Activated T-helper 2 cell treated with anti-CD3 and anti-CD28 coated beads, Interferon-gamma antibody, Interleukin-2, Interleukin-4, amounts not matched to agents 10 μg/mL and 5 μg/mL and 100 μg/mL, durations not matched to agents 14 hours and 24 hours and 36 hours (primary cell): ENCODE measurements around the gene SUN1. TPM values are rescaled to one million over a fixed set of nuclear protein-coding genes. Genes with fewer than 3 reads are reported as not detected.
A peak's percentile ranks its signal among the peaks of the same experiment; 100 is the strongest.

ENCODE experiments used
- DNase-seq: peaks from one replicate; pipeline ENCODE4 v3.0.0; 2021; ENCODE audit warnings: low spot score
- H3K27ac Mint-ChIP-seq: one replicate; pipeline ENCODE4 v1.8.0; 2021; ENCODE audit warnings: mixed read lengths
- H3K27me3 Mint-ChIP-seq: one replicate; pipeline ENCODE4 v1.8.0; 2021; ENCODE audit warnings: low read depth, mixed read lengths
- H3K36me3 Mint-ChIP-seq: one replicate; pipeline ENCODE4 v1.8.0; 2021; ENCODE audit warnings: low read depth, mixed read lengths
- H3K4me1 Mint-ChIP-seq: one replicate; pipeline ENCODE4 v1.8.0; 2021; ENCODE audit warnings: low read depth, mixed read lengths
- H3K4me3 Mint-ChIP-seq: one replicate; pipeline ENCODE4 v1.8.0; 2021; ENCODE audit warnings: low read depth, mild to moderate bottlenecking, moderate library complexity, mixed read lengths
- H3K9me3 Mint-ChIP-seq: one replicate; pipeline ENCODE4 v1.8.0; 2021; ENCODE audit warnings: mixed read lengths
- intact Hi-C: fragments of 100-400 bp; cut with micrococcal nuclease; formaldehyde crosslinking; loops from one replicate; pipeline ENCODE4 v1.15.1; 2023
- total RNA-seq: library from RNA; stranded (reverse); gene quantifications from 2 replicates; pipeline ENCODE4 v1.2.3, GENCODE V29; 2022

The SUN1 gene
- total RNA-seq, 1 donor from 2014 or later, result 87.7 TPM

- H3K27me3 Mint-ChIP-seq, result peaks cover 19% of the 10 kb centered on the region
- peak overlapping the region; percentile 87 for H3K27ac Mint-ChIP-seq
- peak; percentile 22 for DNase-seq
- intact Hi-C loops, result loop anchor here (2.0 to 10.0 kb wide), 4 partner anchors 14 to 202 kb away; partner anchors contain the start of genes DNAAF5, GET4 and PRKAR1B
- peaks cover 46% of the 10 kb centered on the region for H3K4me1 Mint-ChIP-seq
- H3K9me3 Mint-ChIP-seq, result no peaks in the 10 kb centered on the region
- H3K4me3 Mint-ChIP-seq, result peak overlapping the region; percentile 95
- H3K36me3 Mint-ChIP-seq, result peaks cover 27% of the 10 kb centered on the region
Observed at GRCh38 chr7:816751-817671, 15.3 kb upstream of the SUN1 start.

DNA sequence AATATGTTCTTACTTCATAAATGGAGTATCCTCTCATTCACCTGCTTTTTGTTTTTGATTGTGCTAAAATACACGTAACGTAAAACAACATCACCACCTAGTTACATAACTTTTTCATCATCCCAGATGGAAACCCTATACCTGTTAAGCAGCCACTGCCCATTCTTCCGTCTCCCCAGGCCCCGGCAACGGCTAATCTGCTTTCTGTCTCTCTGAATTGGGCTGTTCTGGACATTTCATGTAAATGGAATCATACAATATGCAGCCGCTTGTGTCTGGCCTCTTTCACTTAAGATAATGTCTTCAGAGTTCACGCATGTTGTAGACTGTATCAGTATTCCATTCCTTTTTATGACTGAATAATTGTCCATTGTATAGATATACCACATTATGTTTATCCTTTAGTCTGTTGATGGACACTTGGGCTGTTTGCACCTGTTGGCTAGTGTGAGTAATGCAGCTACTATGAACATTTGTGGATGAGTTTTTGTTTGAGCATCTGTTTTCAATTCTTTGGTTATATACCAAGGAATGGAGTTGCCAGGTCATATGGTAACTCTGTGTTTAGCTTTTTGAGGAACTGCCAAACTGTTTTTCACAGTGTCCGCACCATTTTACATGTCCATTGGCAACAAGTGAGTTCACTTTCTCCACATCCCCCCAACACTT lies 14.1 kb upstream of the SUN1 start:
- Mint-ChIP-seq H3K4me3 (peak overlapping the region; percentile 95), H3K27ac (peak overlapping the region; percentile 87), H3K9me3 (no peaks in the 10 kb centered on the region), H3K4me1 (peaks cover 40% of the 10 kb centered on the region), H3K27me3 (peaks cover 11% of the 10 kb centered on the region), H3K36me3 (peaks cover 36% of the 10 kb centered on the region)
- intact Hi-C loops, result loop anchor here (5.0 to 10.0 kb wide), 3 partner anchors 59 to 203 kb away; partner anchors contain the start of genes DNAAF5, GET4 and PRKAR1B
- no peak for DNase-seq

DNA sequence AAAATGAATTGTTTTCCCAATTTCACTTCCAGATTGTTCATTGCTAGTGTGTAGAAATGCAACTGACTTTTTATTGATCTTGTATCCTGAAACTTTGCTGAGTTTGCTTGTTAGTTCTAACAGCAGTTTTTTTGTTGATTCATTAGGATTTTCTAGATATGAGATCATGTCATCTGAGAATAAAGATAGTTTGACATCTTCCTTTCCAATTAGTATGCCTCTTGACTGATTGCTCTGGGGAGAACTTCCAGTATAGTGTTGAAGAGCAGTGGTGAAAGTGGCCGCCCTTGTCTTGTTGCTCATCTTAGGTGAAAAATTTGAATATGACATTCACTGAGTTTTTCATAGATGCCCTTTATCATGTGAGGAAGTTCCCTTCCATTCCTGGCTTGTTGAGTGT lies 11.9 kb upstream of the SUN1 start:
- intact Hi-C loops, result loop anchor here (1.0 kb wide), 1 partner anchor 11 kb away; no protein-coding TSS in a partner anchor
- Mint-ChIP-seq H3K4me1 (peaks cover 36% of the 10 kb centered on the region), H3K36me3 (peaks cover 45% of the 10 kb centered on the region), H3K27ac (peak overlapping the region; percentile 11), H3K4me3 (no peak overlapping the region), H3K9me3 (no peaks in the 10 kb centered on the region), H3K27me3 (peaks cover 2% of the 10 kb centered on the region)
- no peak for DNase-seq

GRCh38 chr7:821688-822087 lies 10.6 kb upstream of the SUN1 start:
- DNase-seq, result no peak
- Mint-ChIP-seq H3K27me3 (no peaks in the 10 kb centered on the region), H3K36me3 (peaks cover 47% of the 10 kb centered on the region), H3K4me3 (no peak overlapping the region), H3K4me1 (peaks cover 35% of the 10 kb centered on the region), H3K27ac (no peak overlapping the region), H3K9me3 (no peaks in the 10 kb centered on the region)
- intact Hi-C loops, result no loop called here

GRCh38 chr7:822692-823276 lies 9.5 kb upstream of the SUN1 start:
- Mint-ChIP-seq H3K4me3 (no peak overlapping the region), H3K27me3 (no peaks in the 10 kb centered on the region)
- intact Hi-C loops, result no loop called here

DNA sequence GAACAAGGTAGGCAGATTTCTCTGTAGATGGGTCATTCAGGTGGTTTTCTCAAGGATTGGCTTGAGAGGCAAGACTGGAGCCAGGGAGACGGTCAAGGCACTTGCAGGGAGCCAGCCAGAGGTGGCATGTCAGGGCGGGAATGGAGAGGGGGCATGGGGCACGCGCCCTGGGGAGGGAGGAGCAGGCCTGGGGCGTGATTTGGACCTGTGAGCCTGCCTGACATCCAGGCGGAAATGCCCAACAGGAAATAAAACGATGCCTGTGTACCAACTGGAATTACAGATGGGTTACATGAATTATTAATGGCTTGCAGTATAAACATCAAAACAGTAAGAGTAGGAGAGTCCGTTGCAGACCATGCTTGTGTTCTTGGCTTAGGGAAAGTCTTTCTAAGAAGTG lies 8.6 kb upstream of the SUN1 start:
- Mint-ChIP-seq H3K27me3 (no peaks in the 10 kb centered on the region), H3K9me3 (no peaks in the 10 kb centered on the region), H3K27ac (no peak overlapping the region)

More at GRCh38 chr7:822692-823276, 9.5 kb upstream of the SUN1 start:
- Mint-ChIP-seq H3K9me3 (no peaks in the 10 kb centered on the region), H3K4me1 (peaks cover 30% of the 10 kb centered on the region), H3K36me3 (peaks cover 47% of the 10 kb centered on the region), H3K27ac (no peak overlapping the region)
- DNase-seq, result no peak

DNA sequence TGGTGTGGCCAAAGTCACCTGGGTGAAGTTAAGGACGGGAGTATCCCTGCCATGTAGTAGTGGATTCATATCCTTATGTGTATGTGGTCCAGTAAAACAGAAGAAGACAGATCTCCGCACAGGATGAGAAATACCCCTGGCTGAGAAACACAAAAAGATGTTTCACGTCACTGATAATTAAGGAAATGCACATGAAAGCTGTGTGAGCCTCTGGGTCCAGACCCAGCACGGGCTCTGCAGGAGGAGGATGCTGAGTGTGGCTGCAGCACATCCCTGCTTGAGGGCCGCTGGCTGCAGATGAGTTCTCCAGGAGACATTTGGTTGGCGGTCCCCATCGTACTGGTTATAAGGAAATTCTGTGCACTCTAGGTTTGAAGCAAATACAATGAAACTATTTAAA lies 8.2 kb upstream of the SUN1 start:
- no peaks in the 10 kb centered on the region for H3K27me3 Mint-ChIP-seq
- H3K4me1 Mint-ChIP-seq, result peaks cover 20% of the 10 kb centered on the region
- H3K27ac Mint-ChIP-seq, result no peak overlapping the region
- intact Hi-C loops, result no loop called here
- H3K36me3 Mint-ChIP-seq, result peaks cover 37% of the 10 kb centered on the region
- DNase-seq, result no peak
- H3K9me3 Mint-ChIP-seq, result no peaks in the 10 kb centered on the region
- H3K4me3 Mint-ChIP-seq, result no peak overlapping the region

More for the DNA sequence above, 8.6 kb upstream of the SUN1 start:
- Mint-ChIP-seq H3K36me3 (peaks cover 39% of the 10 kb centered on the region), H3K4me3 (no peak overlapping the region), H3K4me1 (peaks cover 21% of the 10 kb centered on the region)
- intact Hi-C loops, result no loop called here
- DNase-seq, result no peak

DNA sequence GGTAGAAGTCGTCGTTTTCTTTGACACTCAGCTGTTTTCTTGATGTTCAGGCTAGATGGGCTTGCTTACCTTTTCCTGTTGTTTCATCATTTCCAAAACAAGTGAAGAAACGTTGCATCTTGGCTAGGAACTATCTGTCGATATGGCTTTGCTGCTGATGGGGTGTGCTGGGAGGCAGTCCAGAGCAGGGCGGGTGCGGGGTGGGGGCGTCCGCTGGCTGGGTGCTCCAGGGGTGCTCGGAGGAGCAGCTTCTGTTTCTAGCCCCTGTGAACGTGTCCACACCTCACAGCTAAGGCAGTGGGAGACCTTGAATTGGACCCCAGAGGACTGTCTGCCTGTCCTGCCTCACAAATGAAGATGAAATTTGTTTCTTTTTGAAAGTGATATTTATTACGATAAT lies 7.6 kb upstream of the SUN1 start:
- no peak overlapping the region for H3K27ac Mint-ChIP-seq
- intact Hi-C loops, result no loop called here
- H3K27me3 Mint-ChIP-seq, result no peaks in the 10 kb centered on the region
- peaks cover 33% of the 10 kb centered on the region for H3K36me3 Mint-ChIP-seq
- DNase-seq, result no peak
- no peak overlapping the region for H3K4me3 Mint-ChIP-seq
- peaks cover 20% of the 10 kb centered on the region for H3K4me1 Mint-ChIP-seq
- no peaks in the 10 kb centered on the region for H3K9me3 Mint-ChIP-seq

GRCh38 chr7:825386-825785 lies 6.9 kb upstream of the SUN1 start:
- Mint-ChIP-seq H3K9me3 (no peaks in the 10 kb centered on the region), H3K4me1 (peaks cover 20% of the 10 kb centered on the region), H3K4me3 (no peak overlapping the region)

GRCh38 chr7:826230-826917 lies 5.9 kb upstream of the SUN1 start:
- Mint-ChIP-seq H3K4me3 (no peak overlapping the region), H3K27ac (no peak overlapping the region), H3K27me3 (no peaks in the 10 kb centered on the region), H3K36me3 (peaks cover 23% of the 10 kb centered on the region), H3K4me1 (peaks cover 22% of the 10 kb centered on the region), H3K9me3 (no peaks in the 10 kb centered on the region)
- intact Hi-C loops, result no loop called here
- DNase-seq, result no peak

More at GRCh38 chr7:825386-825785, 6.9 kb upstream of the SUN1 start:
- Mint-ChIP-seq H3K27ac (no peak overlapping the region), H3K27me3 (no peaks in the 10 kb centered on the region), H3K36me3 (peaks cover 30% of the 10 kb centered on the region)
- DNase-seq, result no peak
- intact Hi-C loops, result no loop called here

DNA sequence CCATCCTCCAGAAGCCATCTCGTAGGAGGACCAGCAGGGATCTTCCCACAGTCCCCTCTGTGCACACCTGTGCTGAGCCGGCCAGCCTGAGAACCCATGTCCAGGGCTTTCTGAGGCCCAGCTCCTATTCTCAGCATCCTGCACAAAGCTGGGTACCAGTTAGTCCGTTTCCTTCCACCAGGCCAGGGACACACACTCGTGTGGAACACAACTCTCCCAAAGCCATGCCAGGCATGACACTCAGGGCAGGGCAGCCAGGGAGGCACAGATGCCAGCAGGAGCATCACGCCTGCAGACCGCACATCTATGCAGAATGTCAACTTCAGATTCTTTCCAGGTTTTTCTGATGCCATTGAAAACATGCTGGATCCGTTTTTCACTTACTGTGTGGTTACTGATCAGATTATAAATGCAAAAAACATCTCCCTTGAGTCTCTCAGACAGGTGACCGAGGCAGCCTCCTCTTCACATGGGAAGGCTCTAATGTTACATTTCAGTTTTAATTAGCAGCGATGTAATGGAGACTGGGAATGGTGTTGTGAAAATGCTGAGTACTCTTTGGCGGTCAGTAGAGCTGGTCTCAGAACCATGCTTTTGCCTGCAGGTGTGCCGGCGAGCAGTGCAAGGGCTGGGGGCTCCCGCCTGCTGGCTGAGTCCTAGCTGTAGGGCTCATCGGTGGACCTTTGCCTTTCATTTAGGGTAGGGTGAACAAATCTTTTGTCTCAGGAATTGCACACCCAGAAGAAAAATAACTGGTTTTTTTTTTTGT lies 3.3 kb upstream of the SUN1 start:
- peaks cover 32% of the 10 kb centered on the region for H3K4me1 Mint-ChIP-seq

DNA sequence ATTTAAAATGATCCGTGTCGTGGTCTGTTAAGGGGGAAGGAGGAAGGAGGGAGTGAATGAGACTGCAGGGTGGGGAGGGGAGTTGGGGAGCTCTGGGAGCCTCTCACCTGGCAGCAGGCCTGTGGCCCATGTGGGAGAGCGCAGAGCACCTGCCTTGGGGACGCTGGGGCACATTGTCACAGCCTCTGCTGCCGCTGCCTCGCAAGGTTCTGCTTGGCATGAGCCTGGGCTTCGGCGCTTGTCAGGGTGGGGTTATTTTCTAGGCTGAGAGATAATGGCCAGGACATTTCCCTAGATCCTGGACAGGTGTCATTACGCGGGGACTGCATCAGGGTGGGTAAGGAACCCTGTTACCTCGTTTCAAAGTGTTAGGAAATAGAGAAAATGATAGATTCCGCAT lies 2.2 kb upstream of the SUN1 start:
- peaks cover 30% of the 10 kb centered on the region for H3K4me1 Mint-ChIP-seq
- no peak overlapping the region for H3K27ac Mint-ChIP-seq
- H3K27me3 Mint-ChIP-seq, result no peaks in the 10 kb centered on the region
- DNase-seq, result no peak
- no peaks in the 10 kb centered on the region for H3K9me3 Mint-ChIP-seq
- H3K4me3 Mint-ChIP-seq, result no peak overlapping the region
- intact Hi-C loops, result loop anchor here (2.0 to 5.0 kb wide), 3 partner anchors 13 to 228 kb away; no protein-coding TSS in a partner anchor
- H3K36me3 Mint-ChIP-seq, result peaks cover 11% of the 10 kb centered on the region

More for the DNA sequence above, 3.3 kb upstream of the SUN1 start:
- intact Hi-C loops, result no loop called here
- Mint-ChIP-seq H3K4me3 (no peak overlapping the region), H3K36me3 (peaks cover 13% of the 10 kb centered on the region), H3K9me3 (no peaks in the 10 kb centered on the region), H3K27ac (no peak overlapping the region), H3K27me3 (no peaks in the 10 kb centered on the region)
- no peak for DNase-seq
